Measurements from ENCODE around the gene RPL28. TPM values are rescaled to one million over a fixed set of nuclear protein-coding genes. Genes with fewer than 3 reads are reported as not detected.
A peak's percentile ranks its signal among the peaks of the same experiment; 100 is the strongest.

Gene RPL28
- total and polyA plus RNA-seq, 10 of the 15 experiments (the other 5 are each of a cell fraction or from before 2014, with no cell fraction given): 260 to 3,542 (median 891) TPM

GRCh38 chr19:55391191-55391670 lies 5.5 kb downstream of the RPL28 start:
- BruUV-seq (replicated peaks): no TSS peak
- H3K4me2 ChIP-seq (ENCODE audit: control insufficient read depth, insufficient read depth): no peak overlapping the region

GRCh38 chr19:55391702-55392615 lies 6.2 kb downstream of the RPL28 start:
- Histone ChIP-seq H3K4me3 (no peak overlapping the region), H3K4me1 (ENCODE audit: control insufficient read depth, insufficient read depth, low read length) (peaks cover 16% of the 10 kb centered on the region), H2AFZ (ENCODE audit: control insufficient read depth, low read depth, low read length) (no peak overlapping the region), H3K4me2 (ENCODE audit: control insufficient read depth, insufficient read depth) (no peak overlapping the region), H3K9me3 (replicated peaks; ENCODE audit: control insufficient read depth, insufficient read depth, low read length) (no peaks in the 10 kb centered on the region), H3K27me3 (replicated peaks in 1 of 2; ENCODE audit: control insufficient read depth in 2 of 2, insufficient read depth in 2 of 2, low read length in 1 of 2) (no peaks in the 10 kb centered on the region), H3K36me3 (ENCODE audit: control insufficient read depth in 2 of 2, insufficient read depth in 2 of 2, low read length in 1 of 2) (peaks cover 14 to 23% of the 10 kb centered on the region in 2 experiments; a peak in 3 of 4 replicates), H3K9ac (ENCODE audit: control insufficient read depth, insufficient read depth, low read length) (no peak overlapping the region), H3K79me2 (ENCODE audit: control insufficient read depth, insufficient read depth, low read length) (peaks cover 20% of the 10 kb centered on the region), H4K20me1 (ENCODE audit: control insufficient read depth, insufficient read depth) (peaks cover 7% of the 10 kb centered on the region), H3K27ac (ENCODE audit: control insufficient read depth, insufficient read depth) (no peak overlapping the region)
- WGBS (ENCODE audit: insufficient coverage, insufficient replicate concordance, low lambda C conversion rate, missing lambda C conversion rate): 38% methylated on average over 18 of the region's 18 CpGs
- ChIA-PET POLR2A (interaction anchor here (0.5 to 0.6 kb wide), 3 partner anchors 277 to 747 kb away, joined by 3 to 7 read pairs (median 4); no protein-coding TSS in a partner anchor), CTCF (interaction anchor here (0.6 to 1.4 kb wide), 2 partner anchors 90 kb away, joined by 3 to 4 read pairs; no protein-coding TSS in a partner anchor), RAD21 (ENCODE audit: unreplicated experiment) (interaction anchor here (0.9 to 1.2 kb wide), 2 partner anchors 12 to 99 kb away, joined by 3 to 4 read pairs; no protein-coding TSS in a partner anchor), SMC1A (ENCODE audit: uncharacterized antibody, unreplicated experiment) (no interaction called here)
- no TSS peak for BruUV-seq (replicated peaks)
- no peak for FAIRE-seq
- DNase-seq (ENCODE audit: low read depth, low spot score): no peak
- intact Hi-C loops (cut with micrococcal nuclease; ENCODE audit: unreplicated experiment) (no loop called here), in situ Hi-C loops (cut with MboI) (no loop called here)
- no peak for ATAC-seq
- no peak for TF ChIP-seq SPI1 (IDR thresholded peaks at IDR 0.05; ENCODE audit: borderline replicate concordance, insufficient read depth, low read depth, low read length)
- TF ChIP-seq USF2 (IDR thresholded peaks at IDR 0.05; ENCODE audit: borderline replicate concordance, low read depth, low read length): no peak
- TF ChIP-seq ZNF592 (IDR thresholded peaks at IDR 0.05): no peak
- no peak for TF ChIP-seq CREB1 (IDR thresholded peaks at IDR 0.05; ENCODE audit: low read depth)
- no peak for TF ChIP-seq FOXK2 (IDR thresholded peaks at IDR 0.05)
- TF ChIP-seq HDGF (IDR thresholded peaks at IDR 0.05): no peak
- no peak for TF ChIP-seq KLF5 (IDR thresholded peaks at IDR 0.05; ENCODE audit: partially characterized antibody)

More at GRCh38 chr19:55391191-55391670, 5.5 kb downstream of the RPL28 start:
- ChIA-PET SMC1A (ENCODE audit: uncharacterized antibody, unreplicated experiment) (no interaction called here), POLR2A (interaction anchor here (0.6 kb wide), 1 partner anchor 278 kb away, joined by 4 read pairs; no protein-coding TSS in a partner anchor), RAD21 (ENCODE audit: unreplicated experiment) (interaction anchor here (0.9 to 1.2 kb wide), 2 partner anchors 13 to 98 kb away, joined by 3 to 4 read pairs; no protein-coding TSS in a partner anchor), CTCF (interaction anchor here (1.4 kb wide), 1 partner anchor 89 kb away, joined by 4 read pairs; no protein-coding TSS in a partner anchor)
- no peaks in the 10 kb centered on the region for H3K9me3 ChIP-seq (replicated peaks; ENCODE audit: control insufficient read depth, insufficient read depth, low read length)
- H3K4me1 ChIP-seq (ENCODE audit: control insufficient read depth, insufficient read depth, low read length): peaks cover 16% of the 10 kb centered on the region
- no peak for ATAC-seq
- no peak for FAIRE-seq
- no peak for TF ChIP-seq LARP7 (IDR thresholded peaks at IDR 0.05)
- TF ChIP-seq PML (IDR thresholded peaks at IDR 0.05; ENCODE audit: low read length): peak; percentile 35; the same call in 1 of the 2 replicates
- TF ChIP-seq POLR2A (IDR thresholded peaks at IDR 0.05; ENCODE audit: low read depth, low read length): peak; percentile 71
- H3K4me3 ChIP-seq: no peak overlapping the region
- no peak overlapping the region for H3K27ac ChIP-seq (ENCODE audit: control insufficient read depth, insufficient read depth)
- 62% methylated on average over 12 of the region's 12 CpGs for WGBS (ENCODE audit: insufficient coverage, insufficient replicate concordance, low lambda C conversion rate, missing lambda C conversion rate)
- H3K27me3 ChIP-seq (replicated peaks in 1 of 2; ENCODE audit: control insufficient read depth in 2 of 2, insufficient read depth in 2 of 2, low read length in 1 of 2): no peaks in the 10 kb centered on the region
- no peak overlapping the region for H2AFZ ChIP-seq (ENCODE audit: control insufficient read depth, low read depth, low read length)
- H3K79me2 ChIP-seq (ENCODE audit: control insufficient read depth, insufficient read depth, low read length): peaks cover 28% of the 10 kb centered on the region
- peaks cover 14% of the 10 kb centered on the region for H4K20me1 ChIP-seq (ENCODE audit: control insufficient read depth, insufficient read depth)
- peaks cover 19 to 23% of the 10 kb centered on the region in 2 experiments; a peak in 3 of 4 replicates for H3K36me3 ChIP-seq (ENCODE audit: control insufficient read depth in 2 of 2, insufficient read depth in 2 of 2, low read length in 1 of 2)
- in situ Hi-C loops (cut with MboI): no loop called here
- intact Hi-C loops (cut with micrococcal nuclease; ENCODE audit: unreplicated experiment): no loop called here
- H3K9ac ChIP-seq (ENCODE audit: control insufficient read depth, insufficient read depth, low read length): no peak overlapping the region
- no peak for DNase-seq (ENCODE audit: low read depth, low spot score)
